Hepatocyte (in vitro differentiated cells): ENCODE results near the gene SEMG2. TPM values are rescaled to one million over a fixed set of nuclear protein-coding genes. Genes with fewer than 3 reads are reported as not detected.

Experiments
- polyA plus RNA-seq: library from polyadenylated mRNA; unstranded; fragments of >200 nt; fragmentation: Nextera tagmentation; extraction: Ambion mirVana; gene quantifications from 2 replicates; pipeline ENCODE4 v1.2.1, GENCODE V29; 2016
- total RNA-seq: library from RNA; depleted of rRNA; stranded (reverse); fragments of >200 nt; gene quantifications from 2 replicates; pipeline ENCODE4 v1.2.3, GENCODE V29; 2014

Gene SEMG2
- total and polyA plus RNA-seq, 2 experiments from 2014 or later = not detected

Other genes with a start within 250 kb of the SEMG2 start
- 0.24 and 0.43 TPM in 2 replicates for gene KCNS1, start 120.2 kb upstream of the SEMG2 start, total RNA-seq
- gene KCNS1, start 120.2 kb upstream of the SEMG2 start, polyA plus RNA-seq = 0.28 and 0.42 TPM in 2 replicates
- 0.47 TPM in 1 of 2 replicates, not detected in the other for gene WFDC5, start 106.2 kb upstream of the SEMG2 start, total RNA-seq
- not detected in 2 replicates for gene WFDC5, start 106.2 kb upstream of the SEMG2 start, polyA plus RNA-seq
- not detected in 2 replicates for gene WFDC12, start 96.9 kb upstream of the SEMG2 start, total RNA-seq
- not detected in 2 replicates for gene WFDC12, start 96.9 kb upstream of the SEMG2 start, polyA plus RNA-seq
- gene PI3, start 46.5 kb upstream of the SEMG2 start, total RNA-seq = 4.8 and 5.7 TPM in 2 replicates
- gene PI3, start 46.5 kb upstream of the SEMG2 start, polyA plus RNA-seq = 19.8 and 28.9 TPM in 2 replicates
- gene SEMG1, start 14.3 kb upstream of the SEMG2 start, total RNA-seq = not detected in 2 replicates
- not detected in 2 replicates for gene SEMG1, start 14.3 kb upstream of the SEMG2 start, polyA plus RNA-seq
- gene SLPI, start 33.2 kb downstream of the SEMG2 start, total RNA-seq = 1,143 and 1,330 TPM in 2 replicates
- 9,786 and 10,154 TPM in 2 replicates for gene SLPI, start 33.2 kb downstream of the SEMG2 start, polyA plus RNA-seq
- gene RBPJL, start 85.5 kb downstream of the SEMG2 start, total RNA-seq = not detected in 2 replicates
- gene RBPJL, start 85.5 kb downstream of the SEMG2 start, polyA plus RNA-seq = not detected in 2 replicates
- gene MATN4, start 86.9 kb downstream of the SEMG2 start, total RNA-seq = 0.57 TPM in 1 of 2 replicates, not detected in the other
- 0.50 TPM in 1 of 2 replicates, not detected in the other for gene MATN4, start 86.9 kb downstream of the SEMG2 start, polyA plus RNA-seq
- 191 and 194 TPM in 2 replicates for gene SDC4, start 127.1 kb downstream of the SEMG2 start, total RNA-seq
- gene SDC4, start 127.1 kb downstream of the SEMG2 start, polyA plus RNA-seq = 159 and 178 TPM in 2 replicates
- gene SYS1, start 141.8 kb downstream of the SEMG2 start, total RNA-seq = 42.0 and 50.7 TPM in 2 replicates
- 28.9 and 35.8 TPM in 2 replicates for gene SYS1, start 141.8 kb downstream of the SEMG2 start, polyA plus RNA-seq
- not detected in 2 replicates for gene TP53TG5, start 157.0 kb downstream of the SEMG2 start, total RNA-seq
- gene TP53TG5, start 157.0 kb downstream of the SEMG2 start, polyA plus RNA-seq = 0.23 TPM in 1 of 2 replicates, not detected in the other
- 12.3 and 12.8 TPM in 2 replicates for gene DBNDD2, start 186.9 kb downstream of the SEMG2 start, total RNA-seq
- gene DBNDD2, start 186.9 kb downstream of the SEMG2 start, polyA plus RNA-seq = 11.1 and 17.9 TPM in 2 replicates
- gene PIGT, start 194.8 kb downstream of the SEMG2 start, total RNA-seq = 67.1 TPM in 2 replicates
- gene PIGT, start 194.8 kb downstream of the SEMG2 start, polyA plus RNA-seq = 163 and 168 TPM in 2 replicates
- gene WFDC2, start 248.4 kb downstream of the SEMG2 start, total RNA-seq = 12.6 and 16.7 TPM in 2 replicates
- gene WFDC2, start 248.4 kb downstream of the SEMG2 start, polyA plus RNA-seq = 92.1 and 99.1 TPM in 2 replicates